A673 (cell line): ENCODE results near the gene USHBP1. TPM values are rescaled to one million over a fixed set of nuclear protein-coding genes. Genes with fewer than 3 reads are reported as not detected.
A peak's percentile ranks its signal among the peaks of the same experiment; 100 is the strongest.

Experiments
- BruUV-seq: library from RNA; stranded (reverse); fragments of 400-500 nt; replicated peaks from 2 replicates; lab custom pipeline; 2021; lab: Mats Ljungman, UMichigan
- CTCF ChIA-PET: fragments of 300-600 bp; sonication (Branson Sonifier 250); formaldehyde crosslinking; loops from one replicate; lab custom pipeline; 2022; ENCODE audit warnings: antibody characterized with exemption; lab: Charles Lee
- POLR2A ChIA-PET: fragments of 300-600 bp; sonication (Branson Sonifier 250); formaldehyde crosslinking; loops from one replicate; lab custom pipeline; 2022; ENCODE audit warnings: antibody characterized with exemption; ENCODE audit not compliant: low non-redundant PET; lab: Charles Lee
- DNase-seq: peaks from one replicate; pipeline ENCODE4 v3.0.0-alpha.2; 2015; ENCODE audit warnings: low spot score
- H3K27ac ChIP-seq: fragments of 200-600 bp; sonication (generic); 2 replicates; pipeline ENCODE4 v1.5.1; 2016; ENCODE audit warnings: mixed run types, low read depth, mild to moderate bottlenecking, mixed read lengths, antibody characterized with exemption, low read length; ENCODE audit not compliant: poor library complexity, severe bottlenecking
- H3K27me3 ChIP-seq: fragments of 200-600 bp; sonication (generic); replicated peaks from 2 replicates; pipeline ENCODE4 v1.6.1; 2017; ENCODE audit warnings: mixed run types, low read depth, mild to moderate bottlenecking, mixed read lengths, antibody characterized with exemption, low read length; ENCODE audit not compliant: insufficient read depth, poor library complexity
- H3K36me3 ChIP-seq: fragments of 200-600 bp; sonication (generic); 2 replicates; pipeline ENCODE4 v1.6.1; 2016; ENCODE audit warnings: mixed run types, mild to moderate bottlenecking, mixed read lengths, antibody characterized with exemption, low read length; ENCODE audit not compliant: insufficient read depth, poor library complexity, severe bottlenecking
- H3K4me1 ChIP-seq: fragments of 200-600 bp; sonication (generic); 2 replicates; pipeline ENCODE4 v1.6.1; 2017; ENCODE audit warnings: mixed run types, mild to moderate bottlenecking, mixed read lengths, antibody characterized with exemption, low read length; ENCODE audit not compliant: insufficient read depth, poor library complexity, severe bottlenecking
- H3K4me3 ChIP-seq: fragments of 200-600 bp; sonication (generic); 2 replicates; pipeline ENCODE4 v1.5.1; 2016; ENCODE audit warnings: low read depth, mixed run types, mild to moderate bottlenecking, mixed read lengths, low read length; ENCODE audit not compliant: poor library complexity, severe bottlenecking
- H3K9me3 ChIP-seq: fragments of 200-600 bp; sonication (generic); 2 replicates; pipeline ENCODE4 v1.6.1; 2016; ENCODE audit warnings: mixed run types, low read depth, mild to moderate bottlenecking, mixed read lengths, antibody characterized with exemption, low read length; ENCODE audit not compliant: poor library complexity, severe bottlenecking
- EZH2 ChIP-seq: fragments of 200-600 bp; sonication (generic); IDR thresholded peaks from 2 replicates; pipeline ENCODE4 v1.6.1; 2017; ENCODE audit warnings: borderline replicate concordance, low read depth, mild to moderate bottlenecking, mixed read lengths, antibody characterized with exemption, low read length; ENCODE audit not compliant: poor library complexity, severe bottlenecking
- intact Hi-C: fragments of 100-400 bp; cut with micrococcal nuclease; formaldehyde crosslinking; loops from one replicate; pipeline ENCODE4 v1.10.0; 2022; ENCODE audit not compliant: unreplicated experiment
- total RNA-seq: library from RNA; stranded (reverse); gene quantifications from 2 replicates; pipeline ENCODE4 v1.2.3, GENCODE V29; 2021
- TF ChIP-seq, protein P1 (sequence below): fragments of 300-800, 200-600 bp; sonication (generic); conservative IDR thresholded peaks from 2 replicates; pipeline ENCODE4 v1.5.1; 2017; ENCODE audit warnings: low read depth, mild to moderate bottlenecking, antibody characterized with exemption, low read length, moderate library complexity, mixed read lengths

Gene USHBP1
- total RNA-seq, 1 experiment from 2014 or later: not detected

DNA sequence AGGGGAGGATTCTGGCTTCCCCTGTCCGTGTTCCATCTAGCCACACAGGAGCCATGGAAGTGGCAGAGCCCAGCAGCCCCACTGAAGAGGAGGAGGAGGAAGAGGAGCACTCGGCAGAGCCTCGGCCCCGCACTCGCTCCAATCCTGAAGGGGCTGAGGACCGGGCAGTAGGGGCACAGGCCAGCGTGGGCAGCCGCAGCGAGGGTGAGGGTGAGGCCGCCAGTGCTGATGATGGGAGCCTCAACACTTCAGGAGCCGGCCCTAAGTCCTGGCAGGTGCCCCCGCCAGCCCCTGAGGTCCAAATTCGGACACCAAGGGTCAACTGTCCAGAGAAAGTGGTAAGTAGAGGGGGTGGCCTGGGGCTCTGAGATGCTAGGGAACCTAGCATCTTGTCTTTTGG, 4.2 kb upstream of the USHBP1 start:
- ChIA-PET CTCF (interaction anchor here (0.9 kb wide), 1 partner anchor 12 kb away, joined by 3 read pairs; no protein-coding TSS in a partner anchor), POLR2A (no interaction called here)
- Histone ChIP-seq H3K9me3 (no peaks in the 10 kb centered on the region), H3K4me1 (peaks cover 6% of the 10 kb centered on the region), H3K36me3 (peaks cover 18% of the 10 kb centered on the region), H3K4me3 (peak overlapping the region; percentile 85), H3K27me3 (no peaks in the 10 kb centered on the region), H3K27ac (no peak overlapping the region)
- DNase-seq: no peak
- intact Hi-C loops: no loop called here
- TF ChIP-seq EZH2: no peak
- TF ChIP-seq, protein P1, sequence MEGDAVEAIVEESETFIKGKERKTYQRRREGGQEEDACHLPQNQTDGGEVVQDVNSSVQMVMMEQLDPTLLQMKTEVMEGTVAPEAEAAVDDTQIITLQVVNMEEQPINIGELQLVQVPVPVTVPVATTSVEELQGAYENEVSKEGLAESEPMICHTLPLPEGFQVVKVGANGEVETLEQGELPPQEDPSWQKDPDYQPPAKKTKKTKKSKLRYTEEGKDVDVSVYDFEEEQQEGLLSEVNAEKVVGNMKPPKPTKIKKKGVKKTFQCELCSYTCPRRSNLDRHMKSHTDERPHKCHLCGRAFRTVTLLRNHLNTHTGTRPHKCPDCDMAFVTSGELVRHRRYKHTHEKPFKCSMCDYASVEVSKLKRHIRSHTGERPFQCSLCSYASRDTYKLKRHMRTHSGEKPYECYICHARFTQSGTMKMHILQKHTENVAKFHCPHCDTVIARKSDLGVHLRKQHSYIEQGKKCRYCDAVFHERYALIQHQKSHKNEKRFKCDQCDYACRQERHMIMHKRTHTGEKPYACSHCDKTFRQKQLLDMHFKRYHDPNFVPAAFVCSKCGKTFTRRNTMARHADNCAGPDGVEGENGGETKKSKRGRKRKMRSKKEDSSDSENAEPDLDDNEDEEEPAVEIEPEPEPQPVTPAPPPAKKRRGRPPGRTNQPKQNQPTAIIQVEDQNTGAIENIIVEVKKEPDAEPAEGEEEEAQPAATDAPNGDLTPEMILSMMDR: no peak
- BruUV-seq: no TSS peak

GRCh38 chr19:17266975-17267788, 2.6 kb upstream of the USHBP1 start, which contains the start of gene BABAM1:
TSS of gene BABAM1 (plus strand) at chr19:17267443. CDS start at chr19:17268807, 1,364 bp downstream.
- BruUV-seq: no TSS peak
- H3K4me3 ChIP-seq: peak within 1 kb of the TSS; percentile 85
- peak within 1 kb of the TSS; percentile 77 for H3K27ac ChIP-seq
- H3K9me3 ChIP-seq: no peaks in the 10 kb centered on the region
- H3K4me1 ChIP-seq: peaks cover 6% of the 10 kb centered on the region
- ChIA-PET POLR2A (interaction anchor here (0.6 kb wide), 1 partner anchor 38 kb away, joined by 21 read pairs; no protein-coding TSS in a partner anchor), CTCF (interaction anchor here (0.6 kb wide), 1 partner anchor 12 kb away, joined by 3 read pairs; no protein-coding TSS in a partner anchor)
- DNase-seq: peak; percentile 99
- no peaks in the 10 kb centered on the region for H3K27me3 ChIP-seq
- intact Hi-C loops: no loop called here
- no peak for TF ChIP-seq EZH2
- TF ChIP-seq, protein P1: no peak
- H3K36me3 ChIP-seq: peaks cover 16% of the 10 kb centered on the region

GRCh38 chr19:17266589-17266974, 2.0 kb upstream of the USHBP1 start:
- ChIA-PET POLR2A (interaction anchor here (0.5 kb wide), 1 partner anchor 96 kb away, joined by 3 read pairs; no protein-coding TSS in a partner anchor), CTCF (interaction anchor here (0.6 kb wide), 1 partner anchor 13 kb away, joined by 3 read pairs; no protein-coding TSS in a partner anchor)
- Histone ChIP-seq H3K4me3 (no peak overlapping the region), H3K9me3 (no peaks in the 10 kb centered on the region), H3K27ac (no peak overlapping the region), H3K36me3 (peaks cover 14% of the 10 kb centered on the region), H3K27me3 (no peaks in the 10 kb centered on the region), H3K4me1 (peaks cover 6% of the 10 kb centered on the region)
- BruUV-seq: no TSS peak
- TF ChIP-seq, protein P1: no peak
- no peak for TF ChIP-seq EZH2
- intact Hi-C loops: no loop called here
- no peak for DNase-seq
